ENCODE data around the gene GLRA1. TPM values are rescaled to one million over a fixed set of nuclear protein-coding genes. Genes with fewer than 3 reads are reported as not detected.
A peak's percentile ranks its signal among the peaks of the same experiment; 100 is the strongest.

The GLRA1 gene
- polyA plus RNA-seq, 3 donors: not detected

DNA sequence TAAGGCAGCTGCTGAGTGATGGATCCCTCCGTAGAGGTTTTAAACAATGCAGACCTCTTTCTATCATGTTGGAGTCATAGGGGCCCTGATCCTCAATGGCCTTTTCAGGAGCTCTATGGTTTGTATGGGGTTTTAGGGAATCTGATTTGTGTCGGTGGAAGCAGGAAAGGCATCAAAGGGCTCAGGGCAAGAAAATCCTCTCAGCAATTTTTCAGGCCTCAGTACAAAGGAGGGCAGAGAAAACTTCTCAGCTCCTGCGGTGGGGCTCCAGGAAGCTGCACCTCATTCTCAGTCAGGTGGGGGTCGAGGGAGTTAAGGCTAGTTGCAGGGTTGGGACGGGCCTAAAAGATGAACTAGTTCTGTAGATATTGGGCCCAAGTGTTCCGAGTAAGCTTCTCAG, 35.0 kb downstream of the GLRA1 start:
- H3K27ac ChIP-seq (ENCODE audit: low read depth in 1 of 2, low read length in 2 of 2): no peak overlapping the region
- no peaks in the 10 kb centered on the region for H4K20me1 ChIP-seq (ENCODE audit: insufficient read depth, low read length)
- intact Hi-C loops (cut with micrococcal nuclease): no loop called here
- H3K4me1 Mint-ChIP-seq: no peaks in the 10 kb centered on the region
- H3K79me2 ChIP-seq (ENCODE audit: insufficient read depth, low read length): no peaks in the 10 kb centered on the region
- peaks cover 3 to 4% (median 3%) of the 10 kb centered on the region in 3 donors for H3K27me3 Mint-ChIP-seq (ENCODE audit: low read depth in 3 of 3)
- H3K9ac ChIP-seq (ENCODE audit: insufficient read depth, low read length, poor library complexity, severe bottlenecking): no peak overlapping the region
- no peak overlapping the region for H3K4me3 ChIP-seq (replicated peaks in 1 of 3; ENCODE audit: low read depth in 2 of 3, low read length in 3 of 3)
- no peaks in the 10 kb centered on the region for H3K36me3 Mint-ChIP-seq
- TF ChIP-seq CTCF (IDR thresholded peaks at IDR 0.05): no peak
- H3K9me3 Mint-ChIP-seq: peaks cover 0 to 7% (median 0%) of the 10 kb centered on the region in 7 donors
- no peaks in the 10 kb centered on the region for H3K9me3 ChIP-seq (replicated peaks in 1 of 2; ENCODE audit: control insufficient read depth in 1 of 2, insufficient read depth in 1 of 2, low read length in 2 of 2)
- H2AFZ ChIP-seq (ENCODE audit: insufficient read depth, low read depth, low read length, poor library complexity, severe bottlenecking): no peak overlapping the region
- 58% methylated on average over 3 of the region's 6 CpGs for WGBS (ENCODE audit: insufficient coverage)
- DNase-seq: no peak
- no peaks in the 10 kb centered on the region for H3K27me3 ChIP-seq (ENCODE audit: control insufficient read depth in 2 of 2, insufficient read depth in 2 of 2, low read length in 2 of 2)
- H3K27ac Mint-ChIP-seq: no peak overlapping the region
- no peak overlapping the region for H3K4me3 Mint-ChIP-seq
- no peak overlapping the region for H3K4me2 ChIP-seq (replicated peaks; ENCODE audit: extremely low read depth, low read length, poor library complexity, severe bottlenecking)
- no peaks in the 10 kb centered on the region for H3K36me3 ChIP-seq (replicated peaks in 1 of 2; ENCODE audit: control insufficient read depth in 1 of 2, insufficient read depth in 2 of 2, low read length in 2 of 2)
- H3K4me1 ChIP-seq (ENCODE audit: control insufficient read depth in 1 of 2, insufficient read depth in 2 of 2, low read length in 2 of 2): no peaks in the 10 kb centered on the region

GRCh38 chr5:151886546-151887275, 37.9 kb downstream of the GLRA1 start:
- no peak overlapping the region for H3K9ac ChIP-seq (ENCODE audit: insufficient read depth, low read length, poor library complexity, severe bottlenecking)
- no peak for DNase-seq
- intact Hi-C loops (cut with micrococcal nuclease): no loop called here
- no peaks in the 10 kb centered on the region for H3K4me1 ChIP-seq (ENCODE audit: control insufficient read depth in 1 of 2, insufficient read depth in 2 of 2, low read length in 2 of 2)
- Mint-ChIP-seq H3K4me1 (no peaks in the 10 kb centered on the region), H3K4me3 (no peak overlapping the region), H3K27me3 (ENCODE audit: low read depth in 3 of 3) (peaks cover 3 to 6% (median 3%) of the 10 kb centered on the region in 3 donors), H3K36me3 (no peaks in the 10 kb centered on the region), H3K9me3 (peaks cover 0 to 7% (median 0%) of the 10 kb centered on the region in 7 donors), H3K27ac (peak overlapping the region in 1 of 7 donors; percentile 26)
- no peaks in the 10 kb centered on the region for H4K20me1 ChIP-seq (ENCODE audit: insufficient read depth, low read length)
- H2AFZ ChIP-seq (ENCODE audit: insufficient read depth, low read depth, low read length, poor library complexity, severe bottlenecking): no peak overlapping the region
- no peak overlapping the region for H3K4me3 ChIP-seq (replicated peaks in 1 of 3; ENCODE audit: low read depth in 2 of 3, low read length in 3 of 3)
- H3K27me3 ChIP-seq (ENCODE audit: control insufficient read depth in 2 of 2, insufficient read depth in 2 of 2, low read length in 2 of 2): no peaks in the 10 kb centered on the region
- WGBS (ENCODE audit: insufficient coverage): 100% methylated on average over 1 of the region's 4 CpGs
- no peak for TF ChIP-seq CTCF (IDR thresholded peaks at IDR 0.05)
- no peak overlapping the region for H3K27ac ChIP-seq (ENCODE audit: low read depth in 1 of 2, low read length in 2 of 2)
- H3K79me2 ChIP-seq (ENCODE audit: insufficient read depth, low read length): no peaks in the 10 kb centered on the region
- no peaks in the 10 kb centered on the region for H3K9me3 ChIP-seq (replicated peaks in 1 of 2; ENCODE audit: control insufficient read depth in 1 of 2, insufficient read depth in 1 of 2, low read length in 2 of 2)
- no peaks in the 10 kb centered on the region for H3K36me3 ChIP-seq (replicated peaks in 1 of 2; ENCODE audit: control insufficient read depth in 1 of 2, insufficient read depth in 2 of 2, low read length in 2 of 2)
- H3K4me2 ChIP-seq (replicated peaks; ENCODE audit: extremely low read depth, low read length, poor library complexity, severe bottlenecking): no peak overlapping the region
